Suprapubic skin (tissue), 4 donors: ENCODE data around the gene FXR2. TPM values are rescaled to one million over a fixed set of nuclear protein-coding genes. Genes with fewer than 3 reads are reported as not detected.
"Not testable (repeated sequence)": the region's sequence is repeated elsewhere in the genome, so short reads cannot be mapped to it uniquely, and the experiment has no call there.

Source experiments
- DNase-seq, 2 donors: peaks; one replicate each; pipeline ENCODE4 v3.0.0-alpha.2; 2019; ENCODE audit warnings: low spot score in 2 of 2
- H3K27ac ChIP-seq: fragments of 200-600 bp; sonication (generic); one replicate; pipeline ENCODE4 v1.5.1; 2019
- H3K27me3 ChIP-seq: fragments of 200-600 bp; sonication (generic); one replicate; pipeline ENCODE4 v1.5.1; 2019
- H3K36me3 ChIP-seq: fragments of 200-600 bp; sonication (generic); one replicate; pipeline ENCODE4 v1.5.1; 2019
- H3K4me1 ChIP-seq: fragments of 200-600 bp; sonication (generic); one replicate; pipeline ENCODE4 v1.5.1; 2019
- H3K4me3 ChIP-seq: fragments of 200-600 bp; sonication (generic); one replicate; pipeline ENCODE4 v1.5.1; 2019; ENCODE audit warnings: mild to moderate bottlenecking
- H3K9me3 ChIP-seq: fragments of 200-600 bp; sonication (generic); one replicate; pipeline ENCODE4 v1.5.1; 2019
- EP300 ChIP-seq: sonication (generic); formaldehyde crosslinking; IDR thresholded peaks from one replicate; pipeline ENCODE4 v1.6.1; 2017; ENCODE audit warnings: antibody characterized with exemption
- POLR2A ChIP-seq, 2 donors: fragments of 450-650 bp; IDR thresholded peaks; one replicate each; pipeline ENCODE4 v1.6.1; 2017; ENCODE audit warnings: antibody characterized with exemption in 2 of 2, mild to moderate bottlenecking in 2 of 2, moderate library complexity in 2 of 2
- POLR2AphosphoS5 ChIP-seq, 3 donors: sonication (generic); formaldehyde crosslinking; IDR thresholded peaks; one replicate each; pipeline ENCODE4 v1.6.1; 2017; ENCODE audit warnings: antibody characterized with exemption in 3 of 3
- WGBS: methylation state at CpG from one replicate; pipeline ENCODE4 v1.1.5; 2018; 5-methylcytosine and 5-hydroxymethylcytosine counted together
- total RNA-seq, 4 donors: library from RNA; depleted of rRNA; stranded (reverse); fragments of >200 nt; gene quantifications; one replicate each; pipeline ENCODE4 v1.1.0, GENCODE V29; 2016
- TF ChIP-seq, protein P1 (sequence below), 2 donors: fragments of 200-600 bp in 1 of 2; fragments of 450-650 bp in 1 of 2; sonication (generic) in 1 of 2; IDR thresholded peaks; one replicate each; pipeline ENCODE4 v1.5.1; 2016 to 2019; ENCODE audit warnings: antibody characterized with exemption in 2 of 2, mild to moderate bottlenecking in 1 of 2, moderate library complexity in 1 of 2

FXR2 gene
- total RNA-seq, 4 donors from 2014 or later, result 21.0 to 25.6 (median 22.5) TPM

DNA sequence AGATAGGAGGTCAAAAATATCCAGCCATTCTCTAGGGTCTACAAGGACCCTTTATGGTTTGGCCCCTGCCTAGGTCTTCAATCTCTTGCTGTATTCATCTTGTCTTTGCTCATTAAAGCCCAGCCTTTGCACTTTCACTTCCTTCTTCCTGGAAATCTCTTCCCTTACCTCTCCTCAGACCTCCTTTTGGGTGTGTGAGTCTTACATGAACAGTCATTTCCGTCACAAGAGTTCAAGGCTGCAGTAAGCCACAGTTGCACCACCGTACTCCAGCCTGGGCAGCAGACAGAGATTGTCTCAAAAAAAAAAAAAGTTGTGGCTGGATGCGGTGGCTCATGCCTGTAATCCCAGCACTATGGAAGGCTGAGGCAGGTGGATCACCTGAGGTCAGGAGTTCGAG is 30.1 kb upstream of the FXR2 start:
- H3K27me3 ChIP-seq, result peaks cover 5% of the 10 kb centered on the region
- H3K4me3 ChIP-seq, result no peak overlapping the region
- no peaks in the 10 kb centered on the region for H3K4me1 ChIP-seq
- H3K9me3 ChIP-seq, result no peaks in the 10 kb centered on the region
- TF ChIP-seq POLR2A (IDR thresholded peaks at IDR 0.05) (no peak), POLR2AphosphoS5 (IDR thresholded peaks at IDR 0.05) (no peak), EP300 (no peak)
- TF ChIP-seq, protein P1, sequence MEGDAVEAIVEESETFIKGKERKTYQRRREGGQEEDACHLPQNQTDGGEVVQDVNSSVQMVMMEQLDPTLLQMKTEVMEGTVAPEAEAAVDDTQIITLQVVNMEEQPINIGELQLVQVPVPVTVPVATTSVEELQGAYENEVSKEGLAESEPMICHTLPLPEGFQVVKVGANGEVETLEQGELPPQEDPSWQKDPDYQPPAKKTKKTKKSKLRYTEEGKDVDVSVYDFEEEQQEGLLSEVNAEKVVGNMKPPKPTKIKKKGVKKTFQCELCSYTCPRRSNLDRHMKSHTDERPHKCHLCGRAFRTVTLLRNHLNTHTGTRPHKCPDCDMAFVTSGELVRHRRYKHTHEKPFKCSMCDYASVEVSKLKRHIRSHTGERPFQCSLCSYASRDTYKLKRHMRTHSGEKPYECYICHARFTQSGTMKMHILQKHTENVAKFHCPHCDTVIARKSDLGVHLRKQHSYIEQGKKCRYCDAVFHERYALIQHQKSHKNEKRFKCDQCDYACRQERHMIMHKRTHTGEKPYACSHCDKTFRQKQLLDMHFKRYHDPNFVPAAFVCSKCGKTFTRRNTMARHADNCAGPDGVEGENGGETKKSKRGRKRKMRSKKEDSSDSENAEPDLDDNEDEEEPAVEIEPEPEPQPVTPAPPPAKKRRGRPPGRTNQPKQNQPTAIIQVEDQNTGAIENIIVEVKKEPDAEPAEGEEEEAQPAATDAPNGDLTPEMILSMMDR (IDR thresholded peaks at IDR 0.05), result no peak
- no peaks in the 10 kb centered on the region for H3K36me3 ChIP-seq
- no peak overlapping the region for H3K27ac ChIP-seq
- no peak for DNase-seq
- WGBS, result 91% methylated on average over 4 of the region's 4 CpGs

DNA sequence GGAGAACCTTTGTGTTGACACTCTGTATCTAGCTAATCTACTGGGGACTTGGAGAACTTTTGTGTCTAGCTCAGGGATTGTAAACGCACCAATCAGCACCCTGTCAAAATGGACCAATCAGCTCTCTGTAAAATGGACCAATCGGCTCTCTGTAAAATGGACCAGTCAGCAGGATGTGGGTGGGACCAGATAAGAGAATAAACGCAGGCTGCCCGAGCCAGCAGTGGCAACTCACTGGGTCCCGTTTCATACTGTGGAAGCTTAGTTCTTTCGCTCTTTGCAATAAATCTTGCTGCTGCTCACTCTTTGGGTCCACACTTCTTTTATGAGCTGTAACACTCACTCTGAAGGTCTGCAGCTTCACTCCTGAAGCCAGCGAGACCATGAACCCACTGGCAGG is 26.9 kb upstream of the FXR2 start:
- DNase-seq, H3K27me3 ChIP-seq, H3K36me3 ChIP-seq, H3K27ac ChIP-seq, H3K4me1 ChIP-seq, H3K9me3 ChIP-seq, H3K4me3 ChIP-seq: not testable (repeated sequence)
- WGBS, result 62% methylated on average over 7 of the region's 7 CpGs

DNA sequence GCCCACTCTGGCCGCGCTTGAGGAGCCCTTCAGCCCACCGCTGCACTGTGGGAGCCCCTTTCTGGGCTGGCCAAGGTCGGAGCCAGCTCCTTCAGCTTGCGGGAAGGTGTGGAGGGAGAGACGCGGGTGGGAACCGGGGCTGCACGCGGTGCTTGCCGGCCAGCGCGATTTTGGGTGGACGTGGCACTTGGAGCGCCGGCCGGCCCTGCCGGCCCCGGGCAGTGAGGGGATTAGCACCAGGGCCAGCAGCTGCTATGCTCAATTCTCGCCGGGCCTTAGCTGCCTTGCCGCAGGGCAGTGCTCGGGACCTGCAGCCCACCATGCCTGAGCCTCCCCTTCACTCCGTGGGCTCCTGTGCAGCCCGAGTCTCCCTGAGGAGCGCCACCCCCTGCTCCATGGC is 26.1 kb upstream of the FXR2 start:
- no peaks in the 10 kb centered on the region for H3K27me3 ChIP-seq
- no peaks in the 10 kb centered on the region for H3K9me3 ChIP-seq
- no peak for TF ChIP-seq EP300
- no peaks in the 10 kb centered on the region for H3K36me3 ChIP-seq
- no peak overlapping the region for H3K27ac ChIP-seq
- H3K4me1 ChIP-seq, result no peaks in the 10 kb centered on the region
- no peak for DNase-seq
- no peak overlapping the region for H3K4me3 ChIP-seq
- WGBS, result 95% methylated on average over 10 of the region's 26 CpGs

DNA sequence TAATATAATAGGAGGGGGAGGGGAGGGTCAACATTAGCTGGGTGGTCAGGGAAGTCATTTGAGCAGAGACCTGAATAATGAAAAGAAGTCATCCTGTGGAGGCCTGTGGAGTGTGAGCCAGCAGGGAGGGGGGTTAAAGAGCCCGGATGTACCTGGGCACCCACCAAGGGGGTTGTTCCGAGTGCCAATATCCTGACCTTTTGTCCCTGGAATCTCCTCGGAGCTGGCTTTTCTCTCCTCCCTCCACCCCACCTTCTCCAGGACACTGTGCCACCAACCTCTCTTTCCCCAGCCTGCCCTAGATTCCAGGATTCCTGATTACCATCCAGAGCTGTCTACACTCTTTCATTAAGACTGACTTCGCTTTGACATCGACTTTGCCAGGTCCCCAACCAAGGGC is 21.5 kb upstream of the FXR2 start:
- no peaks in the 10 kb centered on the region for H3K27me3 ChIP-seq
- H3K9me3 ChIP-seq, result no peaks in the 10 kb centered on the region
- H3K36me3 ChIP-seq, result no peaks in the 10 kb centered on the region
- H3K4me3 ChIP-seq, result no peak overlapping the region
- 64% methylated on average over 5 of the region's 5 CpGs for WGBS
- TF ChIP-seq, protein P1 (IDR thresholded peaks at IDR 0.05), result no peak
- no peak for TF ChIP-seq POLR2A (IDR thresholded peaks at IDR 0.05)
- no peak for TF ChIP-seq POLR2AphosphoS5 (IDR thresholded peaks at IDR 0.05)
- no peak for TF ChIP-seq EP300
- DNase-seq, result no peak
- no peak overlapping the region for H3K27ac ChIP-seq
- H3K4me1 ChIP-seq, result no peaks in the 10 kb centered on the region

GRCh38 chr17:7634384-7634783 is 19.7 kb upstream of the FXR2 start:
- Histone ChIP-seq H3K9me3 (no peaks in the 10 kb centered on the region), H3K4me1 (no peaks in the 10 kb centered on the region), H3K4me3 (no peak overlapping the region), H3K27ac (no peak overlapping the region), H3K36me3 (no peaks in the 10 kb centered on the region), H3K27me3 (no peaks in the 10 kb centered on the region)
- 32% methylated on average over 5 of the region's 5 CpGs for WGBS
- TF ChIP-seq POLR2AphosphoS5 (IDR thresholded peaks at IDR 0.05), result no peak
- no peak for TF ChIP-seq EP300
- TF ChIP-seq, protein P1 (IDR thresholded peaks at IDR 0.05), result no peak
- TF ChIP-seq POLR2A (IDR thresholded peaks at IDR 0.05), result no peak
- DNase-seq, result no peak

DNA sequence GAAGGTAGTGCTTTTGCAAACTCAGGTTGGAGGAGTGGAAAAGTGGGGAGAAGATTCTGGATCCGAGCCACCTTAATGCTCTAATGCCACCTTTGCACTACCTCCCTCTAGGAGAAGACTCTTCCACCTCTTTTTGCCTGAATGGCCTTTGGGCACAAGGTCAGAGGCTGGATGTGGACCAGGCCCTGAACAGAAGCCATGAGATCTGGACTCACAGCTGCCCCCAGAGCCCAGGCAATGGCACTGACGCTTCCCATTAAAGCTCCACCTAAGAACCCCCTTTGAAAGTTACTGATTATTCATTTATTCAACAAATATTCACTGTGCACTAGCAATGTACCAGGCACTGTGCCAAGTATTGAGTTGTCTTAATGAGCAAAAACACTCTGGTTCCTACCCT is 18.4 kb upstream of the FXR2 start:
- no peak overlapping the region for H3K27ac ChIP-seq
- TF ChIP-seq, protein P1 (IDR thresholded peaks at IDR 0.05), result no peak
- no peak for TF ChIP-seq POLR2AphosphoS5 (IDR thresholded peaks at IDR 0.05)
- TF ChIP-seq EP300, result no peak
- no peak for TF ChIP-seq POLR2A (IDR thresholded peaks at IDR 0.05)
- WGBS, result 81% methylated on average over 2 of the region's 2 CpGs
- H3K27me3 ChIP-seq, result no peaks in the 10 kb centered on the region
- H3K4me1 ChIP-seq, result peaks cover 2% of the 10 kb centered on the region
- no peaks in the 10 kb centered on the region for H3K9me3 ChIP-seq
- no peak overlapping the region for H3K4me3 ChIP-seq
- no peaks in the 10 kb centered on the region for H3K36me3 ChIP-seq
- DNase-seq, result no peak
